Measurements from ENCODE around the gene PRADC1.

- TF ChIP-seq EZH2 (IDR thresholded peaks at IDR 0.05; ENCODE audit: insufficient read depth, poor library complexity, severe bottlenecking) (no peak), EZH2phosphoT487 (IDR thresholded peaks at IDR 0.05; ENCODE audit: insufficient read depth, low read depth) (no peak)
These were observed 7.3 kb downstream of the PRADC1 start for GRCh38 chr2:73225513-73226360.

All from GM23248 (cell line).